Measurements from ENCODE around the gene UBB.

The UBB gene

DNA sequence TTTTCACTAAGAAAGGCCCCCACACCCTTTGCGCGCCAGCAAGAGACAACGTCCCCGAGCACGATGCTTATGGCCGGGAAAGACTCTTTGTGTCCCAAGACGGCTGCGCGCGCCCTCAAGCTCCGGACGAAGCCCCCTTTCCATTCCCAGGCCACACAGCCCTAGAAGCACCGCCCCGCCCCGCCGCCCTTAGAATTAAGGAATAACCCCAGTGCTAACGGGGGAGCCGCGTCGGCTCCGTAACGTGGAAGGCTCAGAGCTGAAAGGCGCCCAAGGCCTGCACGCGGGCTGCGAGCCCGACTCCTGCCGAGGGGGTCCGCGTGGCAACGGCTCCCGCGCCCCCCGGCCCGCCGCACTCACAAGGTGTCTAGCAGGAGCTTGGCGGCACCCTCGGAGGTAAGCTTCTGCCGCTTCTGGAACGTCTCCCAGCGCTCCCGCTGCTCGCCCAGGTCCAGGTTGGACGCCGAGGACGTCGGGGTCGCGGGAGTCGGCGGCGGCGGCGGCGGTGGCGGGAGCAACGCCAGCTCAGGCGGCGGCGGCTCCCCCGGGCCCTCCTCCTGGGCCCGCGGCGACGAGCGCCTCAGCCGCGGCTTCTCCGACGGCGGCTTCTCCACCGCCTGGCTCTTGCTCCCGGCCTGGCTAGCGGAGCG, 28.1 kb upstream of the UBB start:
- H3K27me3 ChIP-seq (ENCODE audit: insufficient read depth, low read depth): no peaks in the 10 kb centered on the region
- no peaks in the 10 kb centered on the region for H3K4me1 ChIP-seq (ENCODE audit: low read depth, poor library complexity, severe bottlenecking)
- no peaks in the 10 kb centered on the region for H4K20me1 ChIP-seq (ENCODE audit: insufficient read depth)
- H3K79me2 ChIP-seq (ENCODE audit: insufficient read depth, low read depth): no peaks in the 10 kb centered on the region
- H3K4me3 ChIP-seq (IDR thresholded peaks at IDR 0.05; ENCODE audit: insufficient read depth, low read depth, low read length): no peak overlapping the region
- H2AFZ ChIP-seq (ENCODE audit: low read depth): no peak overlapping the region
- no peaks in the 10 kb centered on the region for H3K36me3 ChIP-seq (ENCODE audit: insufficient read depth)
- TF ChIP-seq, protein P1, sequence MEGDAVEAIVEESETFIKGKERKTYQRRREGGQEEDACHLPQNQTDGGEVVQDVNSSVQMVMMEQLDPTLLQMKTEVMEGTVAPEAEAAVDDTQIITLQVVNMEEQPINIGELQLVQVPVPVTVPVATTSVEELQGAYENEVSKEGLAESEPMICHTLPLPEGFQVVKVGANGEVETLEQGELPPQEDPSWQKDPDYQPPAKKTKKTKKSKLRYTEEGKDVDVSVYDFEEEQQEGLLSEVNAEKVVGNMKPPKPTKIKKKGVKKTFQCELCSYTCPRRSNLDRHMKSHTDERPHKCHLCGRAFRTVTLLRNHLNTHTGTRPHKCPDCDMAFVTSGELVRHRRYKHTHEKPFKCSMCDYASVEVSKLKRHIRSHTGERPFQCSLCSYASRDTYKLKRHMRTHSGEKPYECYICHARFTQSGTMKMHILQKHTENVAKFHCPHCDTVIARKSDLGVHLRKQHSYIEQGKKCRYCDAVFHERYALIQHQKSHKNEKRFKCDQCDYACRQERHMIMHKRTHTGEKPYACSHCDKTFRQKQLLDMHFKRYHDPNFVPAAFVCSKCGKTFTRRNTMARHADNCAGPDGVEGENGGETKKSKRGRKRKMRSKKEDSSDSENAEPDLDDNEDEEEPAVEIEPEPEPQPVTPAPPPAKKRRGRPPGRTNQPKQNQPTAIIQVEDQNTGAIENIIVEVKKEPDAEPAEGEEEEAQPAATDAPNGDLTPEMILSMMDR (conservative IDR thresholded peaks at IDR 0.05; ENCODE audit: low read depth, low read length): no peak
- no peak overlapping the region for H3K4me2 ChIP-seq
- no peak overlapping the region for H3K9ac ChIP-seq
- H3K27ac ChIP-seq: no peak overlapping the region

GRCh38 chr17:16353317-16354174, 27.3 kb upstream of the UBB start, which contains the start of gene CENPV:
CENPV (minus strand) TSS chr17:16353469; CDS start chr17:16353436, 33 bp downstream.
- Histone ChIP-seq H3K4me3 (IDR thresholded peaks at IDR 0.05; ENCODE audit: insufficient read depth, low read depth, low read length) (no peak within 1 kb of the TSS), H3K27me3 (ENCODE audit: insufficient read depth, low read depth) (no peaks in the 10 kb centered on the region), H3K36me3 (ENCODE audit: insufficient read depth) (no peaks in the 10 kb centered on the region), H3K4me2 (no peak within 1 kb of the TSS), H2AFZ (ENCODE audit: low read depth) (no peak within 1 kb of the TSS), H3K9ac (no peak within 1 kb of the TSS), H3K4me1 (ENCODE audit: low read depth, poor library complexity, severe bottlenecking) (no peaks in the 10 kb centered on the region), H3K27ac (no peak within 1 kb of the TSS), H3K79me2 (ENCODE audit: insufficient read depth, low read depth) (no peaks in the 10 kb centered on the region), H4K20me1 (ENCODE audit: insufficient read depth) (no peaks in the 10 kb centered on the region)
- TF ChIP-seq, protein P1 (conservative IDR thresholded peaks at IDR 0.05; ENCODE audit: low read depth, low read length): no peak

DNA sequence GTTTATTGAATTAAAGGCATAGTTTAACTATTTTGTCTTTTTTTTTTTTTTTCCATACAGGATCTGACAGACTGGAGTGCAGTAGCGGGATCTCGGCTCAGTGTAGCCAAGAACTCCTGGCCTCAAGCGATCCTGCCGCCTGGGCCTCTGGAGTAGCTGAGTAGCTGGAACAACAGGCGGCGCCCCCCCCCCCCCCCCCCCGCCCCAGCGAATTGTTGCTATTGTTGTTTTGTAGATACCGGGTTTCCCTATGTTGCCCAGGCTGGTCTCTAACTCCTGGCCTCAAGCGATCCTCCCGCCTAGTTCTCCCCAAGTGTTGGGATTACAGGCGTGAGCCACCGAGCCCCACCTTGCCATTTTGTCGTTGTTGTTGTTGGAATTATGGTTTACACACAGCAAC, 26.3 kb upstream of the UBB start:
- Histone ChIP-seq H3K79me2 (ENCODE audit: insufficient read depth, low read depth) (no peaks in the 10 kb centered on the region), H3K9ac (no peak overlapping the region), H3K27me3 (ENCODE audit: insufficient read depth, low read depth) (no peaks in the 10 kb centered on the region), H3K4me1 (ENCODE audit: low read depth, poor library complexity, severe bottlenecking) (no peaks in the 10 kb centered on the region), H2AFZ (ENCODE audit: low read depth) (no peak overlapping the region), H3K27ac (no peak overlapping the region), H3K36me3 (ENCODE audit: insufficient read depth) (no peaks in the 10 kb centered on the region), H3K4me2 (no peak overlapping the region), H3K4me3 (IDR thresholded peaks at IDR 0.05; ENCODE audit: insufficient read depth, low read depth, low read length) (no peak overlapping the region), H4K20me1 (ENCODE audit: insufficient read depth) (no peaks in the 10 kb centered on the region)
- TF ChIP-seq, protein P1 (conservative IDR thresholded peaks at IDR 0.05; ENCODE audit: low read depth, low read length): no peak

DNA sequence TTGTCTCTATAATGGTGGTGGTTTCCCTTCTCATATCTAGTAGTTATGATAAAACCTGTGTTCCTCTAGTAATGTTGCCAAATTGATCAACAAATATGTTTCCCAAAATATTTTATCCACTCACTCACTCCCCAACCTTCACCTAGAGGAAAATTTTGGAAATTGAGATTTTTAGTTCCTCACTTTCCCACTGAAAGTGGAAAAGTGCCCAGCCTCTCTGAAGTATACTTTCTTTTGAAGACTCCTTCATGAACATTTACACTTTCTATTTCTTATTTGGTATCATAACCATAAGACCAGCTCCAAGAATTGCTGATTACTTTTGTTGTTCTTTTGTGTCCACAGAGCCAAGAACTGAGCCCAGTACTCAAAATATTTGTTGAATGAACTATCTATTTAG, 22.5 kb upstream of the UBB start:
- Histone ChIP-seq H3K4me1 (ENCODE audit: low read depth, poor library complexity, severe bottlenecking) (no peaks in the 10 kb centered on the region), H3K4me2 (no peak overlapping the region), H3K4me3 (IDR thresholded peaks at IDR 0.05; ENCODE audit: insufficient read depth, low read depth, low read length) (no peak overlapping the region), H3K36me3 (ENCODE audit: insufficient read depth) (no peaks in the 10 kb centered on the region), H2AFZ (ENCODE audit: low read depth) (no peak overlapping the region), H3K79me2 (ENCODE audit: insufficient read depth, low read depth) (no peaks in the 10 kb centered on the region), H3K9ac (no peak overlapping the region), H3K27ac (no peak overlapping the region), H4K20me1 (ENCODE audit: insufficient read depth) (no peaks in the 10 kb centered on the region), H3K27me3 (ENCODE audit: insufficient read depth, low read depth) (no peaks in the 10 kb centered on the region)
- TF ChIP-seq, protein P1 (conservative IDR thresholded peaks at IDR 0.05; ENCODE audit: low read depth, low read length): no peak
